ENCODE measurements around the gene TNS3. TPM values are rescaled to one million over a fixed set of nuclear protein-coding genes. Genes with fewer than 3 reads are reported as not detected.

The TNS3 gene
- polyA plus RNA-seq, 1 of the 3 experiments (the other 2 are of a cell fraction): 72.3 TPM

GRCh38 chr7:47407821-47408674, 173.9 kb downstream of the TNS3 start:
- Histone ChIP-seq H3K4me1 (ENCODE audit: control insufficient read depth in 1 of 2, insufficient read depth in 2 of 2, low read depth in 1 of 2, low read length in 1 of 2) (peaks cover 0 to 19% of the 10 kb centered on the region in 2 experiments; a peak in 1 of 4 replicates), H3K9me2 (no peaks in the 10 kb centered on the region), H3K36me3 (replicated peaks in 1 of 2; ENCODE audit: control insufficient read depth in 1 of 2, insufficient read depth in 2 of 2, low read length in 1 of 2) (peaks cover 42 to 68% of the 10 kb centered on the region in 2 experiments), H3F3A (replicated peaks; ENCODE audit: insufficient read depth) (peaks cover 6% of the 10 kb centered on the region), H3K4me2 (no peak overlapping the region), H3K27ac (ENCODE audit: low read depth in 2 of 2, low read length in 1 of 2) (no peak overlapping the region), H4K20me1 (ENCODE audit: insufficient read depth) (no peaks in the 10 kb centered on the region), H3K79me2 (ENCODE audit: insufficient read depth) (no peaks in the 10 kb centered on the region), H2AFZ (ENCODE audit: low read depth) (no peak overlapping the region), H3K9me3 (no peaks in the 10 kb centered on the region), H3K27me3 (ENCODE audit: insufficient read depth) (no peaks in the 10 kb centered on the region), H3K9ac (no peak overlapping the region), H3K4me3 (ENCODE audit: low read depth in 2 of 2, low read length in 1 of 2) (no peak overlapping the region)
- TF ChIP-seq EP300 (IDR thresholded peaks at IDR 0.05; ENCODE audit: borderline replicate concordance in 1 of 2, low read depth in 1 of 2, low read length in 1 of 2) (no peak), CHD2 (IDR thresholded peaks at IDR 0.05; ENCODE audit: low read length, partially characterized antibody) (no peak), NRF1 (IDR thresholded peaks at IDR 0.05; ENCODE audit: low read depth, low read length) (no peak), ZBTB33 (IDR thresholded peaks at IDR 0.05; ENCODE audit: borderline replicate concordance, low read depth) (no peak), SMC3 (IDR thresholded peaks at IDR 0.05; ENCODE audit: low read depth, low read length) (no peak), TAF1 (IDR thresholded peaks at IDR 0.05; ENCODE audit: borderline replicate concordance, low read depth, low read length) (no peak), MXI1 (IDR thresholded peaks at IDR 0.05; ENCODE audit: low read depth, low read length) (no peak), MEF2A (IDR thresholded peaks at IDR 0.05; ENCODE audit: borderline replicate concordance, low read depth) (no peak), USF1 (IDR thresholded peaks at IDR 0.05; ENCODE audit: borderline replicate concordance, low read depth) (no peak), REST (IDR thresholded peaks at IDR 0.05; ENCODE audit: low read depth, low read length) (no peak)
- no peak for DNase-seq
- POLR2A ChIA-PET: no interaction called here
- CTCF ChIA-PET: no interaction called here
- 97% methylated on average over 14 of the region's 14 CpGs for WGBS (ENCODE audit: low lambda C conversion rate)

Measured in SK-N-SH (cell line).